Astrocyte of the spinal cord (primary cell): Measurements from ENCODE around the gene TERF2IP.
A peak's percentile ranks its signal among the peaks of the same experiment; 100 is the strongest.

Experiments used
- DNase-seq: peaks from one replicate; pipeline ENCODE4 v3.0.0; 2011; ENCODE audit warnings: low read depth, low spot score
- H3K4me3 ChIP-seq: 2 replicates; pipeline ENCODE4 v1.5.1; 2011; ENCODE audit warnings: low read depth, mild to moderate bottlenecking, low read length, moderate library complexity
- CTCF ChIP-seq: IDR thresholded peaks from 2 replicates; pipeline ENCODE4 v1.5.1; 2012; ENCODE audit warnings: low read depth, mild to moderate bottlenecking, low read length, inconsistent platforms
- in situ Hi-C: cut with HindIII; loops from 2 replicates; pipeline ENCODE4 v1.10.0; 2017; ENCODE audit warnings: low sequenced_read_pairs

TERF2IP gene

GRCh38 chr16:75635036-75635435 lies 12.5 kb upstream of the TERF2IP start:
- no peak for DNase-seq
- no peak overlapping the region for H3K4me3 ChIP-seq
- in situ Hi-C loops = no loop called here
- TF ChIP-seq CTCF = no peak

- H3K4me3 ChIP-seq = no peak overlapping the region
- DNase-seq = no peak
- in situ Hi-C loops = no loop called here
- no peak for TF ChIP-seq CTCF
Measured at GRCh38 chr16:75640598-75640997, 7.0 kb upstream of the TERF2IP start.

- DNase-seq = no peak
- no peak overlapping the region for H3K4me3 ChIP-seq
- in situ Hi-C loops = no loop called here
- no peak for TF ChIP-seq CTCF
Measured at GRCh38 chr16:75644240-75645012, 3.1 kb upstream of the TERF2IP start.

- no peak for TF ChIP-seq CTCF
- DNase-seq = no peak
- peak overlapping the region; percentile 98 for H3K4me3 ChIP-seq
- in situ Hi-C loops = no loop called here
Measured at GRCh38 chr16:75647112-75647491, 471 bp upstream of the TERF2IP start.

- in situ Hi-C loops = no loop called here
Measured at GRCh38 chr16:75648265-75649076, 898 bp downstream of the TERF2IP start.

GRCh38 chr16:75653922-75654321 lies 6.3 kb downstream of the TERF2IP start:
- in situ Hi-C loops = no loop called here
- H3K4me3 ChIP-seq = no peak overlapping the region
- peak; percentile 15 for DNase-seq
- TF ChIP-seq CTCF = no peak

More at GRCh38 chr16:75648265-75649076, 898 bp downstream of the TERF2IP start:
- peak; percentile 76 for DNase-seq
- TF ChIP-seq CTCF = no peak
- H3K4me3 ChIP-seq = peak overlapping the region; percentile 98
